Cardiac fibroblast (primary cell): ENCODE data around the gene PMEPA1.

Source experiments
- DNase-seq, 2 donors: peaks; one replicate each; pipeline versions ENCODE4 v3.0.0 to v3.0.0-alpha.2; 2010; ENCODE audit warnings: low read depth in 2 of 2
- H3K4me3 ChIP-seq, 2 donors: replicated peaks in 1 of 2; 1 replicate in 1 of 2; 2 replicates in 1 of 2; pipeline ENCODE4 v1.5.1; 2011; ENCODE audit warnings: low read depth in 2 of 2, low read length in 2 of 2, mild to moderate bottlenecking in 2 of 2, moderate library complexity in 1 of 2
- TF ChIP-seq, protein P1 (sequence below): IDR thresholded peaks from one replicate; pipeline ENCODE4 v1.5.1; 2011; ENCODE audit warnings: low read depth, mild to moderate bottlenecking, low read length, inconsistent platforms

Gene PMEPA1

DNA sequence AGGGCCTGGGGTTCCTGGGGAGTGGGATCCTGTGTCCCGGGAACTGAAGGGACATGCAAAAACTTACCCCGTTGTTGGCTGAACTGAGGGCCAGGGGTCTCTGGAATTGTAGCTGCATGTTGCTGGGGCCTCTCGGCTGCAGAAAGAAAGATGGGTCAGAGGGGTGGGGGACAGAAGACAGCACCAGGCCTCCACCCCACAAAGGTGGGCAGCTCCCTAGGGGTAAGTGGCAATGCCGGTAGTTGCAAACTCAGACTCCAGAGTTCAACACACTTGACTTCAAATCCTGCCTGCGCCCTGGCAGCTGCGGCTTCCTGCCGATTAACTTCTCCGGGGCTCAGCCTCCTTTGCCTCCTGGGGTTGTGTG lies 94.4 kb downstream of the PMEPA1 start:
- DNase-seq = no peak
- TF ChIP-seq, protein P1, sequence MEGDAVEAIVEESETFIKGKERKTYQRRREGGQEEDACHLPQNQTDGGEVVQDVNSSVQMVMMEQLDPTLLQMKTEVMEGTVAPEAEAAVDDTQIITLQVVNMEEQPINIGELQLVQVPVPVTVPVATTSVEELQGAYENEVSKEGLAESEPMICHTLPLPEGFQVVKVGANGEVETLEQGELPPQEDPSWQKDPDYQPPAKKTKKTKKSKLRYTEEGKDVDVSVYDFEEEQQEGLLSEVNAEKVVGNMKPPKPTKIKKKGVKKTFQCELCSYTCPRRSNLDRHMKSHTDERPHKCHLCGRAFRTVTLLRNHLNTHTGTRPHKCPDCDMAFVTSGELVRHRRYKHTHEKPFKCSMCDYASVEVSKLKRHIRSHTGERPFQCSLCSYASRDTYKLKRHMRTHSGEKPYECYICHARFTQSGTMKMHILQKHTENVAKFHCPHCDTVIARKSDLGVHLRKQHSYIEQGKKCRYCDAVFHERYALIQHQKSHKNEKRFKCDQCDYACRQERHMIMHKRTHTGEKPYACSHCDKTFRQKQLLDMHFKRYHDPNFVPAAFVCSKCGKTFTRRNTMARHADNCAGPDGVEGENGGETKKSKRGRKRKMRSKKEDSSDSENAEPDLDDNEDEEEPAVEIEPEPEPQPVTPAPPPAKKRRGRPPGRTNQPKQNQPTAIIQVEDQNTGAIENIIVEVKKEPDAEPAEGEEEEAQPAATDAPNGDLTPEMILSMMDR = no peak
- H3K4me3 ChIP-seq = no peak overlapping the region

DNA sequence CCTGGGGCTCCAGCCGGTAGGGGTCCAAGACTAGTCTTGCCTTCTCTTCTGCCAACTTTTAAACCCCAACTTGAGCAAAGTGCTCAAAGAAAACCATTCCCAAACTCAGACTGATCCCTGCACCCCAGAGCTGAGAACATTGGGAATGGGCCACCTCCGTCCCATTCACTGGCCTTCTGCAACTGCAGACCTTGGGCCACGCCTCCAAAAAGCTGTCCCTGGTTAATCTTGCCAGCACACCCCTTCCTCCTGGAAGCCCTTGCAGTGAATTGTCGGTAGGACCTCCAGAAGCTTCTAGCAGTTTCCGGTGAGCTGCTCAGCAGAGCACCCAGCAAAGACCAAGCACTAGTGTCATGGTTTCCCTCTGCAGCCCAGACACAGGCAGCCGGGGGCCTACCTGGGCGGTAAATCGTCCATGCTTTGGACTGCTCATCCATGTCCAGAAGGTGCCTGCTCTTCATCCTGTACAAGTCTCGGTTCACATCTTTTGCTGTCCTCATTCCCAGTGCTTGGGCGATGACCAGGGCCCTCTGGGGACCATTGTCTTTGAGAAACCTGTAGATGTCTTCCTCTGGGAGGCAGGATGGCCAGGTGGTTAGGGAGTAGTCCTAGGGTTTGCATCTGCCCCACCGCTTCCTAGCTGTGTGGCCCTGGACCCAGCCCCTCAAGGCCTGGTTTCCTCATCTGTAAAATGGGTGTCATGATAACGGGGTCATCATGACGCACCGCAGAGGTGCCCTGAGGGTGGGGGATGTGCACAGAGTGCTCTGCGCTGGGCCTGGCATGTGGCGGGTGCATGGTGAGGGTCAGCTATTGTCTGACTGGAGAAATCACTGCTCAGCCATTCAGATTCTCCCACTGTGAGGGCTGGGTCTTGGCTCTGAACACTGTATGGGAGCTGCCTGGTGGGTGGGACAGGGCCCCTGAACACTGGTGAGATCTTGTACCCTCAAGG lies 95.0 kb downstream of the PMEPA1 start:
- DNase-seq = no peak
- no peak overlapping the region for H3K4me3 ChIP-seq
- TF ChIP-seq, protein P1 = no peak

DNA sequence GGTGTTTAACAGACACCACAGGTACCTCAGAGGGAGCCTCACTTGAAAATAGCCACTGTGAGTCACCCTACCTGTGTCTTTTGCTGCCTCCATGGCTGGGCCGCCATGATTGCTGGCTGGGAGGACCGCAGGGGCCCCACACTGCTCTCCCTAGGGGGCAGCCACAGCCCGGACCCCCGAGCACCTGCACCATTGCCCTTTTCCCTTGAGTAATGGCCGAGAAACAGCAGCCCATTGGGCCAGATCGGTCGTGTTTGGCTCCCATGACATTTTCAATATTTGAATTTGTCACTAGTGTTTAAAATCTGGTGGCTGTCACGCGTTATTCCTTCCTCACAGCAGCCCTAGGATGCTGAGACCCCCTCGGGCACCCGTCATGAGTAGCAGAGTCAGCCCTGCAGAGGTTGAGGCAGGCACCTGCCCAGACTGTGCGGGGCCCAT lies 96.3 kb downstream of the PMEPA1 start:
- TF ChIP-seq, protein P1 = no peak

DNA sequence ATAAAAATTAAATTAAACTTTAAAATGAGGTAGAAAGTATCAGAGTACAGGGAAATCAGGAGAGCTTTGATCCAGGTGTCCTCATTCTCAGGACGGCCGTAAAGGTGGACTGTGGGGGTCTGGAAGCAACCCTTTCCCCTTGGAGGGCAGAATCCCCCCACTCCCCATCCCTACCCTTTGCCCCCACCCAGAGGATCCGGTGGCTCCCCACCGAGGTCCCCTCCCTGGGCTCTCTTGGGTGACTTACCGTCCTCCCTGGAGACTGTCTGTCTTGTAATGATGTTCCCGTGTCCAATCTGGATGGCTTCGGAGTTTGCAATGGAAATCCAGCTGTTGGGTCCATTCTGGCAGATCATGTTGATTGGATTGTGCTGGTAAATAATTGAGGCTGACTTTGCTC lies 96.9 kb downstream of the PMEPA1 start:
- H3K4me3 ChIP-seq = no peak overlapping the region
- DNase-seq = no peak
- TF ChIP-seq, protein P1 = no peak

More for the DNA sequence above, 96.3 kb downstream of the PMEPA1 start:
- DNase-seq = no peak
- no peak overlapping the region for H3K4me3 ChIP-seq

DNA sequence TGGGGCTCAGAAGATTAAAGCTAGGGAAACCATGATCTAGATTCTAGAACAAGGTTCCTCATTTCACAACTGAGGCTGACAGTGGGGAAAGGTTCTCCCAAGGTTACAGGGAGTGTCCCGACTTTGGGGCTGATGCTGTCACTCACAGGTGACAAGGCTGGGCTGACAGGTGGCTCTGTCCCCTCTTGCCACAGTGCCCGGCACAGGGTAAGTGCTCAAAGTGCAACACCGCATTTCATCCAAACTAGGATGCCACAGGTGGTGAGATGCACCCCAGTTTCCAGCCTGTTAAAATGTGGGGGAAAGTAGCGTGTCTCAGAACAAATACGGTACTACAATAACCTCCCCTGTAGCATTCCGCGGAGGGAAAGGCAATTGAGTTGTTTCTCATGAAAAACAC lies 97.4 kb downstream of the PMEPA1 start:
- no peak overlapping the region for H3K4me3 ChIP-seq
- TF ChIP-seq, protein P1 = no peak
- no peak for DNase-seq

DNA sequence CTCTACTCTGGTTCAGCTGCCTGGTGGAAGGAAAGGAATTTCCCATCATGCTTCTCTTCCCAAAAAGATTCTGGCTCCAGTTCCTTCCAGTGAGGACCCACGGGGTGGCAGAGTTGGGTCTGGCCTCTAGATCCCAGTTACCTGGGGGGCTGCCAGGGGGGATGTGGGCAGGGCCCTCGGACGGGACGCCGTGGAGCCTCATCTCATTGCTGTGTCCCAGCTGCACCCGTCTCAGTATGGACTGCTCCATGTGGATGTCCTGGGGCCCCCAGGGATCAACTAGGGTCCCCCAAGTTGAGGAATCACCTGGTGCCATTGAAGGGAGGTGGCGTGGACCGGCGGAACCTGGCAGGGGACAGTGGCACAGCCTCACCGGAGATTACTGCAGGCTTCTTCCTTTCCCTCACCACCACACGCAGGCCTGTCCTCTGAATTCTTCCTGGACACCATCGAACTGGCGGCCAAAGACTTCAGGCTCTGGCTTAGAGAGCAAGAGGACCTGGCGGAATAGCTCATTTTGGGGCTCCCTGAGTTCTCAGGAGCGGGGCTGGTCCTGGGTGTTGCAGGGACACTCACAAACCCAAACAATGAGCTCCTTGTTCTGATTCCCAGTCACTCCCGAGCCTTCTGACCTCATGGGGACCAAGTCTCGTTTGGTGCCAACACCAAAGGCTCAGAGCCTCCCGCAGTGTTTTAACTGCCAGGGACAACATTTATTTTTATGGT lies 98.1 kb downstream of the PMEPA1 start:
- no peak overlapping the region for H3K4me3 ChIP-seq
- TF ChIP-seq, protein P1 = no peak
- no peak for DNase-seq
